ENCODE results near the gene CAPNS1. TPM values are rescaled to one million over a fixed set of nuclear protein-coding genes. Genes with fewer than 3 reads are reported as not detected.
A peak's percentile ranks its signal among the peaks of the same experiment; 100 is the strongest.

CAPNS1 gene
- total and polyA plus RNA-seq, 9 of the 15 experiments (the other 6 are each of a cell fraction or from before 2014, with no cell fraction given), result 77.9 to 576 (median 258) TPM

GRCh38 chr19:36116344-36116637 is 23.6 kb upstream of the CAPNS1 start:
- WGBS (ENCODE audit: insufficient coverage, low coverage, missing lambda C conversion rate), result 57% methylated on average over 1 of the region's 1 CpG
- peaks cover 24% of the 10 kb centered on the region; the same call in 2 of the 3 replicates for H3K36me3 ChIP-seq (ENCODE audit: control insufficient read depth, insufficient read depth, low read length)
- TF ChIP-seq BCOR (IDR thresholded peaks at IDR 0.05) (peak; percentile 18; the same call in 1 of the 2 replicates), ZFP36 (IDR thresholded peaks at IDR 0.05; ENCODE audit: low read depth, low read length, partially characterized antibody) (peak; percentile 86), MCM7 (IDR thresholded peaks at IDR 0.05) (no peak), DLX4 (CRISPR knock-in tag; IDR thresholded peaks at IDR 0.05) (no peak)
- H3K9me3 ChIP-seq (replicated peaks; ENCODE audit: control insufficient read depth, insufficient read depth, low read depth, low read length), result no peaks in the 10 kb centered on the region
- no peak for ATAC-seq
- peak overlapping the region; percentile 62 for H3K4me3 ChIP-seq
- ChIA-PET POLR2A (interaction anchor here (1.0 kb wide), 1 partner anchor 14 kb away, joined by 5 read pairs; no protein-coding TSS in a partner anchor), CTCF (ENCODE audit: low intra/inter-chr PET ratio) (no interaction called here)
- no peaks in the 10 kb centered on the region for H3K27me3 ChIP-seq (ENCODE audit: control insufficient read depth in 2 of 2, insufficient read depth in 2 of 2, low read length in 2 of 2)
- no peak for DNase-seq (ENCODE audit: extremely low read depth in 1 of 4, low spot score in 3 of 4)
- H3K27ac ChIP-seq (ENCODE audit: extremely low read depth, low read depth, low read length), result no peak overlapping the region; the same call in 2 of the 3 replicates
- no peak for FAIRE-seq
- BruUV-seq (replicated peaks), result no TSS peak
- no peaks in the 10 kb centered on the region for H4K20me1 ChIP-seq (replicated peaks; ENCODE audit: control insufficient read depth, insufficient read depth, low read length)
- intact Hi-C loops (cut with micrococcal nuclease) (loop anchor here (10.0 kb wide), 1 partner anchor 121 kb away; the partner anchor contains the start of gene SDHAF1), in situ Hi-C loops (cut with MboI) (no loop called here)
- H3K79me2 ChIP-seq (ENCODE audit: control insufficient read depth, insufficient read depth, low read length), result peaks cover 14% of the 10 kb centered on the region
- H3K9ac ChIP-seq (ENCODE audit: insufficient read depth in 1 of 2, low read depth in 2 of 2, low read length in 2 of 2), result peak overlapping the region in 1 of 2 experiments; percentile 38; a peak in 1 of 4 replicates
- peak overlapping the region; percentile 96 for H3K4me2 ChIP-seq (ENCODE audit: insufficient read depth, low read length)
- no peaks in the 10 kb centered on the region for H3K9me1 ChIP-seq (ENCODE audit: control insufficient read depth, insufficient read depth, low read length)
- peak overlapping the region; percentile 84; the same call in 1 of the 2 replicates for H2AFZ ChIP-seq (ENCODE audit: low read depth, low read length)
- H3K4me1 ChIP-seq (replicated peaks in 1 of 2; ENCODE audit: control insufficient read depth in 2 of 2, insufficient read depth in 2 of 2, low read length in 2 of 2), result peaks cover 5 to 42% of the 10 kb centered on the region in 2 experiments; a peak in 3 of 5 replicates

Measured in K562 (cell line).